AG04450 (cell line): ENCODE measurements around the gene UNC5A. TPM values are rescaled to one million over a fixed set of nuclear protein-coding genes. Genes with fewer than 3 reads are reported as not detected.

Experiments
- CTCF ChIA-PET: fragments of 300-600, 350-600 bp; formaldehyde crosslinking; extraction: SDS; loops from one replicate; lab custom pipeline; 2022; ENCODE audit warnings: antibody characterized with exemption, inconsistent platforms; lab: Charles Lee
- POLR2A ChIA-PET: fragments of 350-600 bp; formaldehyde crosslinking; extraction: SDS; loops from one replicate; lab custom pipeline; 2021; ENCODE audit warnings: antibody characterized with exemption, inconsistent platforms; lab: Yijun Ruan, JAX
- DNase-seq: peaks from one replicate; pipeline ENCODE4 v3.0.0-alpha.2; 2011; ENCODE audit warnings: low read depth, low spot score
- H3K27ac ChIP-seq: one replicate; pipeline ENCODE4 v1.5.1; 2012; ENCODE audit warnings: low read depth, low read length, control low read depth
- H3K27me3 ChIP-seq: one replicate; pipeline ENCODE4 v1.6.0; 2012; ENCODE audit warnings: low read length; ENCODE audit not compliant: control insufficient read depth, insufficient read depth
- H3K4me3 ChIP-seq: 2 replicates; pipeline ENCODE4 v1.5.1; 2011; ENCODE audit warnings: mild to moderate bottlenecking, low read depth, low read length, control low read depth
- H3K9me3 ChIP-seq: 2 replicates; pipeline ENCODE4 v1.5.1; 2012; ENCODE audit warnings: low read length; ENCODE audit not compliant: control insufficient read depth, insufficient read depth
- polyA plus RNA-seq: library from polyadenylated mRNA; depleted of rRNA; stranded (reverse); fragments of >200 nt; gene quantifications from 2 replicates; pipeline ENCODE4 v1.2.3, GENCODE V29; 2011
- TF ChIP-seq, protein P1 (sequence below): IDR thresholded peaks from 2 replicates; pipeline ENCODE4 v1.5.1; 2011; ENCODE audit warnings: low read depth, low read length, control low read depth, inconsistent platforms

The UNC5A gene
- polyA plus RNA-seq, 1 experiment: not detected

DNA sequence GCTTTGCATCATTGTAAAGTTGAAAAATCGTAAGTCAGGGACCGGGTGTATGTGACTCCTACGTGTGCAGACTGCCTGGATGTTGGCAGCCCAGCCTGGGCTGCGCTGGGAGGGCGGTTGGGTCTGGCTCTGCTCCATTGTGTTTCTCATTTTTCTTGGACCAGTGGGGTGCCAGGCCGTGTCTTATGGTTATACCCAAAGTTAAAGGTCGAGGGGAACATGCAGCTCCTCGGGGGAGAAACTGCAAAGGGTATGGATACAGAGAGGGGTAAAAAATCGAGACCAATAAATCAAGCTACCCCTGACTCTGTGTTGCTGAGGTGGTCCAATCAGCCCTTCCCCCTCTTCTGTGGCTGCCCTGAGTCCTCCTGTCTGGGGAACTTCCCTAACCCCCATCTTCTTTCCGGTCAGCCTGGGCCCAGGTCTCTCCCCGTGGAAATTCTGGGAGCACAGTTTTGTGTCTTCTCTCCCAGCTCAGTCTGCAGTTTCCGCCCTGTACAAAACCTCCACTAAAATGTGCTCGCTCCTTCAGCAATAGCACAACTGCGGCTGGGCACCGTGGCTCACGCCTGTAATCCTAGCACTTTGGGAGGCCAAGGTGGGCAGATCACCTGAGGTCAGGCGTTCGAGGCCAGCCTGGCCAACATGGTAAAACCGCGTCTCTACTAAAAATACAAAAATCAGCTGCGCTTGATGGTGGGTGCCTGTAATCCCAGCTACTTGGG is 34.1 kb upstream of the UNC5A start:
- POLR2A ChIA-PET: no interaction called here
- TF ChIP-seq, protein P1, sequence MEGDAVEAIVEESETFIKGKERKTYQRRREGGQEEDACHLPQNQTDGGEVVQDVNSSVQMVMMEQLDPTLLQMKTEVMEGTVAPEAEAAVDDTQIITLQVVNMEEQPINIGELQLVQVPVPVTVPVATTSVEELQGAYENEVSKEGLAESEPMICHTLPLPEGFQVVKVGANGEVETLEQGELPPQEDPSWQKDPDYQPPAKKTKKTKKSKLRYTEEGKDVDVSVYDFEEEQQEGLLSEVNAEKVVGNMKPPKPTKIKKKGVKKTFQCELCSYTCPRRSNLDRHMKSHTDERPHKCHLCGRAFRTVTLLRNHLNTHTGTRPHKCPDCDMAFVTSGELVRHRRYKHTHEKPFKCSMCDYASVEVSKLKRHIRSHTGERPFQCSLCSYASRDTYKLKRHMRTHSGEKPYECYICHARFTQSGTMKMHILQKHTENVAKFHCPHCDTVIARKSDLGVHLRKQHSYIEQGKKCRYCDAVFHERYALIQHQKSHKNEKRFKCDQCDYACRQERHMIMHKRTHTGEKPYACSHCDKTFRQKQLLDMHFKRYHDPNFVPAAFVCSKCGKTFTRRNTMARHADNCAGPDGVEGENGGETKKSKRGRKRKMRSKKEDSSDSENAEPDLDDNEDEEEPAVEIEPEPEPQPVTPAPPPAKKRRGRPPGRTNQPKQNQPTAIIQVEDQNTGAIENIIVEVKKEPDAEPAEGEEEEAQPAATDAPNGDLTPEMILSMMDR: no peak
- no peak for DNase-seq
- CTCF ChIA-PET: no interaction called here
- no peaks in the 10 kb centered on the region; the same call in 1 of the 2 replicates for H3K9me3 ChIP-seq
- H3K27me3 ChIP-seq: peaks cover 48% of the 10 kb centered on the region
- no peak overlapping the region for H3K27ac ChIP-seq
- H3K4me3 ChIP-seq: no peak overlapping the region

DNA sequence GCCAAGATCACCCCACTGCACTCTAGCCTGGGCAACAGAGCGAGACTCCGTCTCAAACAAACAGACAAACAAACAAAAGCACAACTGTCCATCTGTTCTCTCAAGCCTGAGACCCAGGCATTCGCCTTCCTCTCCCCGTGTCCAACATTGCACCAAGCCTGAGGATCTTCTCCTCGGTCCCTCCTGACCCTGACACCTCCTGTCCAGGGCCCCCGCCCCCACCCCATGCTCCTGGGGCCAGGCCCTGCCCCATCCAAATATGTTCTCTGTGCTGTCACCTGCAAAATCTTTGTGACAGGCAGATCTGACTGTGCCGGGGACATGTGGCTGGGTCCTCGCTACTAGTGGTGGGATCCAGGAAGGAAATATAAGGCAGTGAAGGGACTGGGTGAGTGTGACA is 33.4 kb upstream of the UNC5A start:
- TF ChIP-seq, protein P1: no peak
- Histone ChIP-seq H3K27ac (no peak overlapping the region), H3K27me3 (peaks cover 52% of the 10 kb centered on the region), H3K4me3 (no peak overlapping the region), H3K9me3 (no peaks in the 10 kb centered on the region; the same call in 1 of the 2 replicates)
- ChIA-PET POLR2A (no interaction called here), CTCF (no interaction called here)
- DNase-seq: no peak

DNA sequence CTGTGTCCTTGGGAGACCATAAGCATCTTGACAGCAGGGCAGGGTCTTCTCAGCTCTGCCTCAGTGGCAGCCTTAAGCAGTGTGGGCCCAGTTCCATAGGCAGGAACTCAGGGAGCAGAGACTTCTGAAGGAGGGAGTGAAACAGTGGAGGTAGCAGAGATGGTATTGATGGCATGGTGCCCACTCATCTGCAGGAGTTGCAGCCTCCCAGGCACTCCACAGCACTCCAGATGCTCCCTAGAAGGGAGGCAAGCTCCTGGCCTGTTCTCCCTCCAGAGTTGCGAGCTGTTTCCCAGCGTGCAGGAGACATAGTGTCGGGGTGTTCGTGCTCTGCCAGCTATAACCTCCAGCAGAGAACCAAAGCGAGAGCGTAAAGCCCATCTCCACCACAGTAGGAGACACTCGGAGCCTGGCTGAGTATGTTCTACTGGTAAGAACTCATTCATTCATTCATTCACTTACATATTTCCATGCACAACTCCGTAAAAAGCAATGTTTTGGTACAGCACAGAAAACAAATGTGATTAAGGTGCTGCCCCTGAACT is 31.4 kb upstream of the UNC5A start:
- DNase-seq: no peak
- H3K27ac ChIP-seq: no peak overlapping the region
- H3K27me3 ChIP-seq: peaks cover 48% of the 10 kb centered on the region
- ChIA-PET CTCF (no interaction called here), POLR2A (no interaction called here)
- no peaks in the 10 kb centered on the region; the same call in 1 of the 2 replicates for H3K9me3 ChIP-seq
- H3K4me3 ChIP-seq: no peak overlapping the region
- TF ChIP-seq, protein P1: no peak

DNA sequence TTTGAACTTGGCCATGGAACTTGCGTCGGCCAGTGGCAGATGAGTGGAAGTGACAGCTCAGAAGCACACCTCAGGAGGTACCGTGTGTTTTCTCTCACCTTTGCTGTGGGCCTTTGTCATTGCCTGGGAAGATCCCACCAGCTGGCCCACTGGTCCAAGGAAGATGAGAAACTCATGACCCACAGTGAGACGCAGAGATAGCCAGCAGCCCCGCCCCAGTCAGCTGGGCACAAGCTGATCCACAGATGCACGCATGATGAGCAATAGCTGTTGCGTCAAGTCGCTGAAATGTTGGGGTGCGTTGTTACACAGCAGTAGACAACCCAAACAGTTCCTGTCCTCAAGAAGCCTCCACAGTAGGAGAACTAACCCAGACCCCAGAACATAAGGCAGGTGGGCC is 30.8 kb upstream of the UNC5A start:
- TF ChIP-seq, protein P1: no peak
- CTCF ChIA-PET: no interaction called here
- Histone ChIP-seq H3K4me3 (no peak overlapping the region), H3K9me3 (no peaks in the 10 kb centered on the region; the same call in 1 of the 2 replicates), H3K27ac (no peak overlapping the region), H3K27me3 (peaks cover 48% of the 10 kb centered on the region)
- no peak for DNase-seq
- POLR2A ChIA-PET: no interaction called here
